Activated CD4-positive, alpha-beta T cell treated with anti-CD3 and anti-CD28 coated beads, Interleukin-2, amount 50 U/mL, for 4 hours (primary cell): ENCODE data around the gene FOXO6.
A peak's percentile ranks its signal among the peaks of the same experiment; 100 is the strongest.
"Not testable (repeated sequence)": the region's sequence is repeated elsewhere in the genome, so short reads cannot be mapped to it uniquely, and the experiment has no call there.

Experiments
- DNase-seq, 2 experiments: peaks; one replicate each; pipeline ENCODE4 v3.0.0-alpha.2; 2020

The FOXO6 gene

DNA sequence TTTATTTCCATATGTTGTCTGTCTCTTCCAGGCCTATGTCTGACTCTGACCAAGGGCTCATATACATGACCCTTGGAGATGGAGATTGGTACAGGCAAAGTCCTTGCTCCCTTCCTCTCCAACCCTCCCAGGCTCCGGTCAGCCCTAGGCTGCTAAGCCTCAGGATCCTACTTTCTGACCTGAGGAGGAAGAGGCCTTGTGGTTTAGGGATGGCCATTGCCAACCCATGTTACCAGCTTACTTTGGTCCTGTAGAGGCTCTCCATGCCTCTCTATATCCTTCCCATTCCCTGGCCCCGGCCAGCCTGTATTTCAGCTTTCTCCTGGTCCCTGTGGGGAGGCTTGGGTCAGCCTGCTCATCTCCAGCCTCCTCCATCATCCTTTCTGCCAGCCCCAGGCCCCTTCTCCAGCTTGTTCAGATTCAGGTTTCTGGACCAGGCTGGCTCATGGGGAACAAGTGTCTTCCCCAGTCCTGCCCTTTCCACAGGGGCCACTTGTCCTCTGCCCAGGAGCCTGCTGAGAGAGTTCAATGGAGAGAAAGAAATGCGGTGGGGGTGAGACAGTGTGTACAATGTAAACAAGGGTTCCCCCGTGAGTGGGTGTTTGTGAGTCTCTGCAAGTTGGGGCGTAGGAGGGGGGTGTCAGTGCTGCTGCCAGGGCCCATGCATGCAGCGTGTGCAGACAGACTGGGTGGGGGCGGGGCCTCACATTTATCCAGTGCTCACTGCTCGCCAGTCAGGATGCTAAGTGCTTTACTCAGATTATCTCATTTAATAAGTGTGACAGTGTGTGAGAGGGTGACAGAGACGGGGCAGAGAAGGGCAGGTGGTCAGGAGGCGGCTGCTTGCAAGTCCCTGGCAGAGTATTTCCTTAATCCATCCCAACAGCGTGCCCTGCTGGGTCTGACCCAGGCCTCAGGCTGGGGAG is 31.3 kb upstream of the FOXO6 start:
- DNase-seq: no peak

DNA sequence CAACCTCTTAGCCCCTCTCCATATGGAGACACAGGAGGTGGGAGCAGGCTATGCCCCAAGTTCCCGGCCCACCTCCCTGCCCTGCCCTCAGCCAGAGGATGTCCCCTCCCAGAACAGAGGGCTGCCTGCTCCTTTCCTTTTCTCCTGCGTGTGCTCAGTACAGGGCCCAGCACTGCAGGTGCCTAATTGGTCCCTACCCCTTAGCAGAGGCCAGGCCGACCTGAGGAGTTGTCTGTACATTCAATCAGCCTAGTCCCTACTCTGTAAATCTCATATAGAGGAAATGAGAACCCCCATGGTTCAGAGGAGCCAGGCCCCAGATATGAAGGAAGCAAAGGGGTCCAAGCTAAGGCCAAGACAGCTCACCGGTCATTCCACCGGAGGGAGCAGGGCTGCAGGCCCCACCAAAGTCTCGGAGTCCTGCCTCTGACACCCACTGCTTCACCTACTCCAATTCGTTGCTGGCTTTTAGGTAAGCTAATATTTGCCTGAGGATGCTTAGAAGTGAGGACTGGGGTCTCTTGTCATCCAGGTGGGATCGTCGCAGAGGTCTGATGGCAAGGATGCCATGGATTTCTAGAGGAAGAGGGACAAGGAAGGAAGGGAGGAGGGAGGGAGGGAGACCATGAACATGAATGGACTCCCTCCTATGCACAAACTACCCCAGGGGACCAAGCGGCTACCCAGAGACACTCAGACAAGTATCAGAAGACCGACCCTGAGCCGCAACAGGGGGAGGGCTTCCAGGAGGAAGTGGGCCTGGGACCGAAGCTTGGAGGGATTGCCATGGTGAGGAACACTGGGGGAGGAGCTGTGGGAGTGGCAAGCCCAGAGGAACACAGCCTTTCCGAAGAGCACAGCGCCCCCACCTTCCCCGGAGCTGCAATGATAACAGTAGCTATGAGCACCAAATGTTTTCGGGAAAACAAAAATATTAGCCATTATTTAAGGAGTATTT is 30.4 kb upstream of the FOXO6 start:
- no peak for DNase-seq

DNA sequence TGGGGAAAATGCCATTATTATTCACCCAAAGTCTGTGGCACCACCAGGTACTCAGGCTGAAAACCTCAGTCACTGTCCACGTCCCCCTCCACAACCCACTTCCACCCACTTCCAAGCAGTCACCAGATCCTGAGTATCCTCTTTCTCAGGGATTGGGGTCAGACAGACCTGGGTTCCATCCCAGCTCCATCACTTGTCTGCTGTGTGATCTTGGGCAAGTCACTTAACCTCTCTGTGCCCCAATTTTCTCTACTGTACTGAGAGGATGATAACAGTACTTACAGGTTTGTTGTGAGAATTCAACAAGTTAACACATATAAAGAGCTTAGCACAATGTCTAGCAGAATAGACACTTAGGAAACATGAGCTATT is 29.7 kb upstream of the FOXO6 start:
- no peak for DNase-seq

DNA sequence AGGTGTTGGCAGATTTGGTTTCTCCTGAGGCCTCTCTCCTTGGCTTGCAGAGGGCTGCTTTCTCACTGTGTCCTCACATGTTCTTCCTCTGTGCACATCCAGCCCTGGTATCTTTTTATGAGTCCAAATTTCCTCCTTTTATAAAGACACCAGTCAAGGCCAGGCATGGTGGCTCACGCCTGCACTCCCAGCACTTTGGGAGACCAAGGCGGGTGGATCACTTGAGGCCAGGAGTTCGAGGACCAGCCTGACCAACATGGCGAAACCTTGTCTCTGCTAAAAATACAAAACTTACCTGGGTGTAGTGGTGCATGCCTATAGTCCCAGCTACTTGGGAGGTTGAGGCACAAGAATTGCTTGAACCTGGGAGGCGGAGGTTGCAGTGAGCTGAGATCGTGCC is 29.1 kb upstream of the FOXO6 start:
- DNase-seq: not testable (repeated sequence)

DNA sequence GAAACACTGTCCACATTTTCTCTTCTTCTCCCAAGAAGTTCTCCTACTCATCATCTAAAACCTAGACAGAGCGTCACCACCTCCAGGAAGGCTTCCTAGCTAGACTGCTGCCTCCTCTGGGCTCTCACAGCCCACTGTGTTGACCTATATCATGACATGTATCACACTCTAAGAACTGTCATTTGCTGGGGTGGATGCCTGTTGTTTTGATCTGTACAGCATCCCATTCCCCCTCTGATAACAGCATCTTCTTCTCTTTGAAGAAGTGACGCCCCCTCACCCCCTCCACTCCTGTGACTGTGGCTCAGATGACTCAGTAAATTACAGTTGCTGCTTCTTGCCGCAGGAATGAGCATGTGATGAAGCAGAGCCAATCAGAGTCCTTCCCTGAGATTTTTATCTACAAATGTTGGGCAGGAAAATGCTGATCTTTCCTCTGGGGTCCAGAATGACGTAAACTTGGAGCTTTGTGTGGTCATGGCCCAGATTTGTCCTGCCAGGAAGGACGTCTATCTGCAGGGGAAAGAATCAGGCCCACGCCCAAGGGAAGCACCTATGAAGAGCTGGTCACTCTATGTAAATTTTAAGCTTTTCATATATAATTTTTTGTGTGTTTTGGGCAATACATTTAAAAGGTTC is 28.0 kb upstream of the FOXO6 start:
- DNase-seq: peak; percentile 15 to 27

DNA sequence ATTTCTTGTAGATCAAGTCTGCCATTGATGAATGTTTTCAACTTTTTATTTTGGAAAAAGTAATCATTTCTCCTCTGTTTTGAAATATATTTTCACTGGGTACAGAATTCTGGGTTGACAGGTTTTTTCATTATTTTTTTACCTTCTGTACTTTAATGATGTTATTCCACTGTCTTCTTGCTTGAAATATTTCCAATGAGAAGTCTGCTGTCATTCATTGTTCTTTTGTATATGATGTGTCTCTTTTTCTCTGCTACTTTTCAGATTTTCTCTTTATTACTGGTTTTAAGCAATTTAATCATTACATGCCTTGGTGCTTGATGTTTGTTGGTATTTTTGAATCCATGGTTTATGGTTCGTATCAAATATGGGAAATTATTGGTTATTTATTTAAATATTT is 22.4 kb upstream of the FOXO6 start:
- no peak for DNase-seq

DNA sequence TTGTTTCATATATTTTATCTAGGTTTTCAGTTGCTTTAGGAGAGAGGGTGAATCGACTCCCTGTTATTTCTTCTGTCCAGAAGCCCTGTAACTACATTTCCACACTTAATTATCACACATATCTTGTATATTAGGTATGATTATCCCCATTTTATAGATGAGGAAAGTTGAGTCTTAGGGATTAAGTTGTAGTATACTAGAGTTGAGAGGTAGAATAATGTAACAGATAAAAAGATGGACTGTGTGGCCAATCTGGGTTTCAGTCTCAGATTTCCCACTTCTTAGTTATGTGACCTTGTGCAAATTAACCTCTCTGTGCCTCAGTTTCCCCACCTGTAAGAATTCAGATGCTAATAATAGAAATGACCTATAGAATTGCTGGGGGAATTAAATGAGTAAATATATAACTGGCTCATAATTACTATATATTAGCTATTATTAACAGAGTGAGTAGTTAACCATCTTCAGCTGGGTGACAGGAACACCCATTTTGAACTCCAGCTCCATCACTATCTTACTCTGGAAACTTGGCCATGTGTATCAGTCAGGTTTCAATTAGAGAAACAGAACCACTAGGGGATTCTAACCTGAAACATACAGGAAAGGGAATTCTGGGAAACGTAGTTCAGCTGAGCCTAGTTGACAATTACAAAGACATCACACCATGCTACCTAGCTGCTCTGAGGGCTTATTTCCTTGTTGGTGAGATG is 20.4 kb upstream of the FOXO6 start:
- DNase-seq: no peak

DNA sequence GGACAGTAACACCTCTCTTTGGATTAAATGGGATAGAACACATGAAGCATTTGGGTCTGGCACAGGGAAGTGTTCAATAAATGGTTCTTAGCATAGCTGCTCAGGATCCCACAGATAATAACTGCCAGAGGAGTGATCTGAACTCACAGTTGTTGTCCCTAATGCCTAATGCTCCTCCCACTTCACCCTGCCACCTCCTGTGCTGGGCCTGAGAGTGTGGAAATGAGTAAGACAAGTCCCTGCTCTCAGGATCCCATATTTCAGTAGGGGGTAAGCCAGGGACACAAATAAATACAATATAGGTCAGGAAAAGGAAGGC is 19.9 kb upstream of the FOXO6 start:
- no peak for DNase-seq

DNA sequence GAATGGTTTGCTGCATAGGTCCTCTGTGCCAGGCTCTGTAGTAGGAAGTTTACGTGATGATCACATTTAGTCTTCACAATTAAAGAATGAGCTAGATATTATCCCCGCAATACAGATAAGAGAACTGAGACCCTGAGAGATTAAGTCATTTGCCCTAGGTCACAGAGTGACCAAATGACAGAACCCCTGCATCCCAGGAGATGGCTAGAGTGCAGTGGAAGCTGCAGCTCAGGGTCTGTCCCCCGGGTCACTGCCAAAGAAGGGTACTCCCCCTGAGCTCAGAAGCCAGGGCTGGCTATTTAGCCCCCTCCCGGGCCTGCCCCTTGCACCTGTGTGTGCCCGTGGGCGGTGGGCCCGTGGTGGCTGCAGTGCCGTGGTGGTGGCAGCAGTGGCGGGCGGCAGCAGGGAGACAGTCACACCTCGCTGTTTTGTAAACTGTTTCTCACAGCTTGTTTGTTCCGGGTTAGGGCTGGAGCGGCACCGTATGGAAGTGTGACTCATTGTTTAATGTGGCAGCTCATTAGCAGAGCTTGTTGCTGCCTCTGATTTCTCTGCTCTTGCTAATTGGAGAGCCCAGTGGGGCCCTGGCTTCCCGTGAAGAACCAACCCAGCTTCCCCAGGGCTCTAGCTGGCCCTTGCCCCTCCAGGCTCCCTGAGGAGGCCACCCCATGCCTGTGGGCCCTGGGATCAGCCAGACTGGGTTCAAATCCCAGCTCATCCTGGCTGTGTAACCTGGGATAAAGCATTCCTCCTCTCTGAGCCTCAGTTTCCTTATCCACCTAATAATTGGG is 19.3 kb upstream of the FOXO6 start:
- DNase-seq: no peak

DNA sequence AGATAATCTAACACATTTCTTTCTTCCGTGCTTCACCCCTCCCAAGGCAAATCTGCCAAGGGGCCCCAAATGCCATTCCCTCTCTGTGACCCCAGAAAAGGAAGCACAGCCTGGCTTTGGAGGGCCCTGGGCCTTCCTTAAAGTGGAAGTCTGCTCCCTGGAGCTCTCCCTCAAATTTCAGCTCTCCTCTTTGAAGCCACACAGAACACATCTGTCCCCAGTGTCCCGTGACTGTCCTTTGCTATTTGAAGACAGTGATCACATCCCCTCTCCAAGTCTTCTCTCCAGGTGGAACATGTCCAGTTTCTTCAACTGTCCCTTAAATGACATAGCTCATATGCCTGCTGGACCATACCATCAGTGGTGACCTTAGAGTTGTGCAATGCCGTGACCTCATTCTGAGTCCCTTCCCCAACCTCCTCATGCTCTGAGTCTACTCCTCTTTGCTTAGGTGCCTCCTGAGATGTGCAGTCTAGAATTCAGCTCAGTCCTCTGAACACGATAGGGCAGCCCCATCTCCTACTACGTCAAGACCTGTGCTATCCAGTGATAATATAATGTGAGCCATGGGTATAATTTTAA is 18.4 kb upstream of the FOXO6 start:
- DNase-seq: no peak

DNA sequence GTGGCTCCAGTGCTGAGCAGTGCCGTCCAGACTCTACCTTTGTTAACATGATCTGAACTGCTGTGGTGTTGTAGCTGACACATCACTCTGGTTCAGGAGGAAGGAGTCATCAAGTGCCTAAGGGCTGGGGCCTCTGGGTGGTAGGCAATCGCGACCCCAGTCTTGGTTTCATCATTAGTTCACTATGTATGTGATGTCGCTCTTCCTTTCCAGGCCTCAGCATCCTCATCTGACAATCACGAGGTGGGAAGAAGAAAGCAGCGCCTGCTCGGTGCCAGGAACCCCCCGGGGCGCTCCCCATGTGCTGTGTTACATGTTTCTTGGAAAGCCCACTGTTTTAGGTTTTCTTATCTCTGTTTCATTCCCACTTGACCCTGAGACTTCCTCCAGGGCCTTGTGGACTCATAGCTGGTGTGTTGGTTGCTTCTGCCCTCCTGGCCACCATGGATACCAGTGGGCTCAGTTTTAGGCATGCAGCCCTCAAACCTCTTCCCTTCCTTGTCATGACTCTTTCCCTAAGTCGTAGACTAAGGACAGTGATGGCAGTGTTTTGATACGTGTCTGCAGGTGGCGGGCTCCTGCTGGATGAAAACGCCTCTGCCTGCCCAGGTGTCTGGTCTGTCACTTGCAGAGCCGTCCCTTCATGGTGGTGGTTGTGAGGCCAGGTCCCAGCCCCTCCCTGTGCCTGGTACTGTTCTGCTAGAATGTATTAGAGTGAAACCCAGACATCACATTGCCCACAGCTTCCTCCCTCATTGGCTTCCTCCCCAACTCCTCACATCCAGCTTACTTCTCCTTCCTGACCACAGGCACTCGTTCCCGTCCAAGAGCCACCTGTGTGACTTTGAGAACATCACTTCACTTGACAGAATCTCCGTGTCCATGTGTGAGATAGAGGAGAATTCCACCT is 17.2 kb upstream of the FOXO6 start:
- no peak for DNase-seq

DNA sequence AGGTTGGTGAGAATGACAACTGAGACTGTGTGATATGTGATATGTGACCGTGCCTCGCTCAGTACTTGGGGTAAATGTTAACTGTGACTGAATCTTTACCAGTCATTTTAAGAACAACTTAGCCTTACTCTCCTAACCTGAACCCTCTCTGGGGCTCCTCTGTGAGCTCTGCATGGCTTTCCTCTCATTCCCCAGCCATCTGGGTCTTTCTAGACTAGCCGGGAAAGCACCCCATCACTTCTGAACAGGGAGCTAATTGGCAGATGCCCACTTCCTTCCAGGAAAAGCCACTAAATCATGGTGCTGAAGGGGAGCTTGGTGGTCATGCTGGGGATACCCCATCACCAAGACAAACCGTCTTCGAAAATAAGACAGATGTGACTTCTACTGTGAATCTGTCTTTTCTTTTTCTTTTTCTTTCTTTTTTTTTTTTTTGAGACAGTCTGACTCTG is 16.5 kb upstream of the FOXO6 start:
- no peak for DNase-seq

DNA sequence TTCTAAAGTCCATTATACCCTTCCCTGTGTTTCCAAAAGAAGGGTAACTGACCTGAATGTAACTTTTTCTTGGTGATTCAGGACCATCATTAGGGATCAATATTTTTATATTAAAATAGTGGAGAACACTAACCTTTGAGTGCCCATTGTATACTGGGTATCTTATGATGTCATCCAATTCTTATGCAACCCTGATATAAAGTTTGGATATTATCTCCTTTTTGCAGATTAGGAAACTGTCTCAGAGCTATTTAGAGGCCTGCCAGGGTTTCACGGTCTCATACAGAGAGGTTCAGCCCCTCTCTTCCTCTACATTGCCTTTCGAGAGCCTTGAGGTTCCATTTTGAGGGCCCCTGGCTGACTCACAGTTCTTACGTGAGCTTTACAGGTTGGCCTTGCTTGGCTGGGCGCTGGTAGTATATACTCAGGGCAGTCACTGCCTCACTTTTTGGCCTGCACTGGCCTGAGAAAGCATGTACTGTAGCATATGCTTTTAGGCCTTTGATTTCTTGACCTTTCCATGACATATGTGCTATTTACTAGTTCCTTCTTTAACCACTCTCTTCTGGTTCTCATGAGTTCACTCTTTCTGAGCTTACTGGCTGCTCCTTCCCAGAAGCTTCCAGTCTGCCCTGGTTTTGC is 15.7 kb upstream of the FOXO6 start:
- no peak for DNase-seq

DNA sequence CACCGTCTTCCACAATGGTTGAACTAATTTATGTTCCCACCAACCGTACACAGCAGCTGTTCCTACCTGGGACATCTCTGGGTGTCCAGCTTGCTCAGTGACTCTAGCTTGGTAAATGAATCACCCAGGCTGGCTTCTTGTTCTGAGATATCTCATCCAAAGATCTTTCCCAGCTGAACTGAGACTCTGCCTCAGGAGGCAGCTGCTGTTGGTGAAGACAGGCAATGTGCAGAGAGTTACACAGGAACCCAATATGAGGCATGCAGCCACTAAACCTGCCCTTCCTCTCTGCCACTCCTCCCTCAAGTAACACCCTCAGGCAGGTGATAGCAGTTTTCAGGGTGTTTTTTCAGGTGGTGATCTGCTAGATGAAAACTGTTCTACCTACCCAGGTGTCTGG is 14.0 kb upstream of the FOXO6 start:
- DNase-seq: no peak

DNA sequence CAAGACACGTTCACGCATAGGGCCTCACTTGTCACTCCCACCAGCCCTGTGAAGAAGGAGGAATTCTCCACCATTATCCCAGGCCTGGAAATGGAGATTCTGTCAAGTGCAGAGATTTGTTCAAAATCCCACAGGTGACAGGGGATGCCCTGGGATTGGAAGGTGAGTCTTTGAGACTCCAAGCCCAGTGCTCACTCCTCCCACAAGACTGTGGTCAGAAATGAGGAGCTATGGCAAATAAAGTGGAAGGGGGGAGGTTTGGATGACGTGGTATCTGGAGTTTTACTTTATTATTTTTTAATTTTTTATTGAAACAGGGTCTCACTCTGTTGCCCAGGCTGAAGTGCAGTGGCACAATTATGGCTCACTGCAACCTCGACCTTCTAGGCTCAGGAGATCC is 12.8 kb upstream of the FOXO6 start:
- no peak for DNase-seq

DNA sequence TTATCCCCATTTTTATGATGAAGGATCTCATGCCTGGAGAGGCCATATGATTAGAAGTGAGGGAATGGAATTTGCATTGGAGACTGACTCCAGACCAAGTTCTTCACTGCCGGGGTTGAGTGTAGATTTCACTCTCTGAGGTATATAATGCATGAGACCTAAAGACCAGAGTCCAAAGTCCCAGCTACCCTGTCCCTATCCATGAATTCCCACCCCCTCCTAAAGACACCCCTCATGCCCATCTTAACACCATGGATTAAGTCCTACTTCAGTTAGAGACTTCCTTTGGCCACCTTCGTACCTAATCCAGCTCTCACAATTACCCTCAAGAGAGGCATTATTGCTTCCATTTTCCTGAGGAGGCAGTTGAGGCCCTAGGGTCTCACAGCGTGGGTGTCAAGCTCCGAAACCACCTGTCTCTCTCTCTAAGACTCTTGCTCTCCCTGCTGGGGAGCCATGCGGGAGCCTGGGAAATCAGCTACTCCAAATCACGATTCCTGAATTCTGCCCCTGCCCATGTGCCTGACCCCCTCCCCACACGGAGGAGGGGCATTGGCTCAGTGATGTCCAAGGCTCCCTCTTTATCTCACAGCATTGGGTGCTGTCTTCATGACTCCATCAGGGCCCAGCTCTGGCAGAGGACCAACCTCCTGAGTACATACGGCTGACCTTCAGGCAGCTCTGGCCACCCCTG is 11.7 kb upstream of the FOXO6 start:
- DNase-seq: no peak

DNA sequence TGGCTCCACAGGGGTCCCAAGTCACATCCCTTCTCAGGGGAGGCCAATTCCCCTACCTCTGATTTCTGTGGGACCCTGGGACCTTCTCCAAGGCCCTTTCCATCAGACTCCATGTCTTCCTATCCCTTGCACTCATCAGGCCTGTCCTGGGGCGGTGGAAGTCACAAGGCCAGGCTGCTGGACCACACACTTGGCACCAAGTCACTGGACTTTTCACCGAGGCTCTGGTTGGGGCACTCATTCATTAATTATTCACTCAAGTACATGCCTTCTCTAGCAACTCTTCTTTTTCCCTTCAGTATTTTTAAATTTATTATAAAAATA is 11.2 kb upstream of the FOXO6 start:
- DNase-seq: no peak

DNA sequence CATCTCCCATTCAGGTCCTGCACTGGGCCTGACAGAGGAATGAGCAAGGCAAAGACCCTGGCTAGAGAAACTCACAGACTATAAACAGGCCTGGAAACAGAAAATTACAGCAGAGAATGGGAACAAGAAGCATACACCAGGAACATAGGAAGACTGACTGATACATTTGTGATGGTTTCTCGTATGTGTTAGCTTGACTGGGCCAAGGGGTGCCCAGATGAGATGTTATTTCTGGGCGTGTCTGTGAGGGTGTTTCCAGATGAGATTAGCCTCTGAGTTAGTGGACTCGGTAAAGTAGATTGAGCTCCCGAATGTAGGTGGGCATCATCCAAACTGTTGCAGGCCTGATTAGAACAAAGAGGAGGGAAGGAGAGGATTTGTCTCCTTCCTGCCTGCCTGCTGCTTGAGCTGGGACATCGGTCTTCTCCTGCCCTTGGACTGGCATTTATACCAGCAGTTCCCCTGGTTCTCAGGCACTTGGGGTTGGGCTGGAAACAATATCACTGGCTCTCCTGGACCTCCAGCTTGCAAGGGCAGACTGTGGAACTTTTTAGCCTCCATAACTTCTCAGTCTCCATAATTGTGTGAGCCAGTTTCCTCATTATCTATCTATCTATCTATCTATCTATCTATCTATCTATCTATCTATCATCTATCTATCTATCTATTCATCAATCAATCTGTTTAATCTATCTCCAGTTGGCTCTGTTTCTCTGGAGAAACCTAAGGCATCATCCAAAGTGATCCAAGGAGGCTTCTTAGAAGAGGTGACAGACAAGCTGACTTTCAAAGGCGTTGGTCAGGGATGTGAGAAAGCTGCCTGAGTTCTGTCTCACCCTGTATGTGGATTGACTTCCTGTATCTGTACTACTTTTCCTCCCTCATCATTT is 9.7 kb upstream of the FOXO6 start:
- no peak for DNase-seq
